ENCODE data around the gene NUFIP1.
"Not testable (repeated sequence)": the region's sequence is repeated elsewhere in the genome, so short reads cannot be mapped to it uniquely, and the experiment has no call there.

The NUFIP1 gene

GRCh38 chr13:44969551-44970484 lies 19.5 kb downstream of the NUFIP1 start:
- DNase-seq, result peak; percentile 2

- DNase-seq, result no peak
These were observed 20.8 kb downstream of the NUFIP1 start for GRCh38 chr13:44968434-44968815.

- DNase-seq, result no peak
These were observed 21.4 kb downstream of the NUFIP1 start for GRCh38 chr13:44967704-44968433.

- no peak for DNase-seq
These were observed 27.3 kb downstream of the NUFIP1 start for GRCh38 chr13:44961997-44962396.

GRCh38 chr13:44955406-44955805 lies 33.9 kb downstream of the NUFIP1 start:
- no peak for DNase-seq

- DNase-seq, result no peak
These were observed 35.0 kb downstream of the NUFIP1 start for GRCh38 chr13:44954224-44954623.

- no peak for DNase-seq
These were observed 36.6 kb downstream of the NUFIP1 start for GRCh38 chr13:44952671-44953070.

GRCh38 chr13:44951184-44951583 lies 38.1 kb downstream of the NUFIP1 start:
- DNase-seq, result no peak

- not testable (repeated sequence) for DNase-seq
These were observed 45.9 kb downstream of the NUFIP1 start for GRCh38 chr13:44943411-44943810.

GRCh38 chr13:44938854-44939253 lies 50.4 kb downstream of the NUFIP1 start:
- no peak for DNase-seq

- DNase-seq, result no peak
These were observed 53.0 kb downstream of the NUFIP1 start for GRCh38 chr13:44936246-44936645.

GRCh38 chr13:44934724-44935123 lies 54.5 kb downstream of the NUFIP1 start:
- DNase-seq, result no peak

- DNase-seq, result no peak
These were observed 56.4 kb downstream of the NUFIP1 start for GRCh38 chr13:44932850-44933251.

- no peak for DNase-seq
These were observed 57.0 kb downstream of the NUFIP1 start for GRCh38 chr13:44932171-44932849.

- no peak for DNase-seq
These were observed 58.2 kb downstream of the NUFIP1 start for GRCh38 chr13:44930963-44931623.

GRCh38 chr13:44930280-44930679 lies 59.0 kb downstream of the NUFIP1 start:
- DNase-seq, result no peak

- DNase-seq, result no peak
These were observed 59.6 kb downstream of the NUFIP1 start for GRCh38 chr13:44929692-44930091.

GRCh38 chr13:44927968-44928367 lies 61.3 kb downstream of the NUFIP1 start:
- no peak for DNase-seq

GRCh38 chr13:44921931-44922758 lies 67.1 kb downstream of the NUFIP1 start:
- DNase-seq, result peak; percentile 9

- no peak for DNase-seq
These were observed 67.9 kb downstream of the NUFIP1 start for GRCh38 chr13:44921246-44921877.

GRCh38 chr13:44920013-44920412 lies 69.3 kb downstream of the NUFIP1 start:
- DNase-seq, result no peak
